Lung microvascular endothelial cell (primary cell): ENCODE data around the gene FBXW11. TPM values are rescaled to one million over a fixed set of nuclear protein-coding genes. Genes with fewer than 3 reads are reported as not detected.

Experiments
- DNase-seq, 2 donors: peaks; one replicate each; pipeline versions ENCODE4 v3.0.0 to v3.0.0-alpha.2; 2010; ENCODE audit warnings: low read depth in 2 of 2
- total RNA-seq: library from RNA; depleted of rRNA; stranded (reverse); fragments of >200 nt; gene quantifications from 2 replicates; pipeline ENCODE4 v1.2.1, GENCODE V29; 2014

FBXW11 gene
- total RNA-seq, 1 donor from 2014 or later = 61.5 TPM

GRCh38 chr5:172020110-172020786, 13.8 kb upstream of the FBXW11 start:
- DNase-seq = peak; percentile 31 to 50

GRCh38 chr5:172015346-172015745, 8.9 kb upstream of the FBXW11 start:
- no peak for DNase-seq

- peak in 1 of 2 donors; percentile 56 for DNase-seq
These were observed 3.8 kb upstream of the FBXW11 start for GRCh38 chr5:172010278-172010677.

- no peak for DNase-seq
These were observed 3.3 kb upstream of the FBXW11 start for GRCh38 chr5:172009536-172010270.

- DNase-seq = no peak
These were observed 2.3 kb upstream of the FBXW11 start for GRCh38 chr5:172008689-172009141.

GRCh38 chr5:172008111-172008455, 1.6 kb upstream of the FBXW11 start:
- DNase-seq = peak in 1 of 2 donors; percentile 41

GRCh38 chr5:172007175-172008110, 1.0 kb upstream of the FBXW11 start:
- no peak for DNase-seq

- DNase-seq = peak; percentile 34 to 36
These were observed 624 bp downstream of the FBXW11 start for GRCh38 chr5:172005708-172006320.

- peak; percentile 38 to 75 for DNase-seq
These were observed 1.6 kb downstream of the FBXW11 start for GRCh38 chr5:172004824-172005237.

- DNase-seq = no peak
These were observed 2.7 kb downstream of the FBXW11 start for GRCh38 chr5:172003746-172004145.

- no peak for DNase-seq
These were observed 3.5 kb downstream of the FBXW11 start for GRCh38 chr5:172002840-172003512.

GRCh38 chr5:172002310-172002709, 4.1 kb downstream of the FBXW11 start:
- DNase-seq = peak; percentile 26 to 44

- peak in 1 of 2 donors; percentile 22 for DNase-seq
These were observed 6.6 kb downstream of the FBXW11 start for GRCh38 chr5:171999877-172000276.

- no peak for DNase-seq
These were observed 7.3 kb downstream of the FBXW11 start for GRCh38 chr5:171999100-171999499.

GRCh38 chr5:171997011-171997410, 9.4 kb downstream of the FBXW11 start:
- DNase-seq = no peak

- DNase-seq = no peak
These were observed 13.6 kb downstream of the FBXW11 start for GRCh38 chr5:171992813-171993212.

- no peak for DNase-seq
These were observed 14.1 kb downstream of the FBXW11 start for GRCh38 chr5:171992305-171992704.

- DNase-seq = no peak
These were observed 15.8 kb downstream of the FBXW11 start for GRCh38 chr5:171990713-171991015.

- no peak for DNase-seq
These were observed 16.3 kb downstream of the FBXW11 start for GRCh38 chr5:171989946-171990712.

- peak; percentile 18 to 73 for DNase-seq
These were observed 17.2 kb downstream of the FBXW11 start for GRCh38 chr5:171989276-171989675.
